HCT116 (cell line): Measurements from ENCODE around the gene TJP2. TPM values are rescaled to one million over a fixed set of nuclear protein-coding genes. Genes with fewer than 3 reads are reported as not detected.

ENCODE experiments used
- ATAC-seq: fragments of 200-7000 bp; cut with Tn5 transposase; 2 replicates; pipeline ENCODE4 v1.9.1; 2020; ENCODE audit warnings: mild to moderate bottlenecking, moderate library complexity
- BruUV-seq: library from RNA; stranded (reverse); fragments of 400-500 nt; replicated peaks from 2 replicates; lab custom pipeline; 2021; lab: Mats Ljungman, UMichigan
- CTCF ChIA-PET: fragments of 300-600 bp; sonication (Branson Sonifier 250); formaldehyde crosslinking; loops from one replicate; lab custom pipeline; 2021; ENCODE audit warnings: antibody characterized with exemption; lab: Charles Lee
- POLR2A ChIA-PET: fragments of 300-600, 350-600 bp; sonication (Branson Sonifier 250); formaldehyde crosslinking; loops from one replicate; lab custom pipeline; 2021; ENCODE audit warnings: antibody characterized with exemption; lab: Charles Lee
- RAD21 ChIA-PET, 2 experiments: fragments of 300-600 bp; sonication (Branson Sonifier 250); formaldehyde crosslinking; loops; one replicate each; lab custom pipeline; 2023; ENCODE audit warnings: low total read pairs in 2 of 2; ENCODE audit not compliant: uncharacterized antibody in 2 of 2, unreplicated experiment in 2 of 2, low non-redundant PET in 1 of 2; lab: Charles Lee
- DNase-seq: peaks from one replicate; pipeline ENCODE4 v3.0.0-alpha.2; 2010; ENCODE audit warnings: low read depth, low spot score
- H2AFZ ChIP-seq: fragments of 200-600 bp; shearing (Covaris generic), sonication (generic); 2 replicates; pipeline ENCODE4 v1.6.1; 2017; ENCODE audit warnings: low read depth, mixed run types, mixed read lengths, antibody characterized with exemption, low read length; ENCODE audit not compliant: poor library complexity, severe bottlenecking
- H3K27ac ChIP-seq: 2 replicates; pipeline ENCODE4 v1.5.1; 2012; ENCODE audit warnings: low read depth, low read length
- H3K27me3 ChIP-seq: fragments of 200-600 bp; sonication (generic); 2 replicates; pipeline ENCODE4 v1.6.1; 2016; ENCODE audit warnings: mixed run types, low read length, mixed read lengths; ENCODE audit not compliant: insufficient read depth
- H3K36me3 ChIP-seq, 2 experiments: fragments of 200-500 bp in 1 of 2; fragments of 200-600 bp in 1 of 2; sonication (Bioruptor generic) in 1 of 2; sonication (generic) in 1 of 2; 2 replicates each; pipeline versions ENCODE4 v1.5.1 to v1.6.1; 2014 to 2016; ENCODE audit warnings: low read length in 2 of 2, inconsistent platforms in 1 of 2, mixed read lengths in 1 of 2, mixed run types in 1 of 2; ENCODE audit not compliant: insufficient read depth in 2 of 2, control insufficient read depth in 1 of 2
- H3K4me1 ChIP-seq, 2 experiments: fragments of 200-600 bp in 1 of 2; sonication (generic) in 1 of 2; 2 replicates each; pipeline versions ENCODE4 v1.5.1 to v1.6.1; 2012 to 2017; ENCODE audit warnings: low read length in 2 of 2, inconsistent platforms in 1 of 2, mild to moderate bottlenecking in 1 of 2, mixed read lengths in 1 of 2, mixed run types in 1 of 2, moderate library complexity in 1 of 2; ENCODE audit not compliant: insufficient read depth in 2 of 2, control insufficient read depth in 1 of 2
- H3K4me2 ChIP-seq: fragments of 200-600 bp; sonication (generic); 2 replicates; pipeline ENCODE4 v1.6.1; 2017; ENCODE audit warnings: mixed run types, low read length, mixed read lengths
- H3K4me3 ChIP-seq, 2 experiments: fragments of 200-600 bp in 1 of 2; sonication (generic) in 1 of 2; replicated peaks in 1 of 2; 2 replicates each; pipeline ENCODE4 v1.5.1; 2011 to 2016; ENCODE audit warnings: low read length in 2 of 2, control low read depth in 1 of 2, low read depth in 1 of 2, mild to moderate bottlenecking in 1 of 2, mixed read lengths in 1 of 2, mixed run types in 1 of 2
- H3K79me2 ChIP-seq: fragments of 200-600 bp; sonication (generic); 2 replicates; pipeline ENCODE4 v1.6.1; 2017; ENCODE audit warnings: mild to moderate bottlenecking, mixed run types, low read length, moderate library complexity, mixed read lengths; ENCODE audit not compliant: insufficient read depth
- H3K9ac ChIP-seq: fragments of 200-600 bp; sonication (generic); 2 replicates; pipeline ENCODE4 v1.6.1; 2016; ENCODE audit warnings: low read length, mixed read lengths
- H3K9me2 ChIP-seq: fragments of 200-600 bp; sonication (generic), shearing (Covaris generic); 2 replicates; pipeline ENCODE4 v1.6.1; 2017; ENCODE audit warnings: mixed run types, mild to moderate bottlenecking, moderate library complexity; ENCODE audit not compliant: insufficient read depth
- H3K9me3 ChIP-seq, 2 experiments: fragments of 200-500 bp in 1 of 2; fragments of 200-600 bp in 1 of 2; sonication (Bioruptor generic) in 1 of 2; sonication (generic) in 1 of 2; 2 replicates each; pipeline ENCODE4 v1.6.1; 2014 to 2017; ENCODE audit warnings: low read length in 2 of 2, mixed read lengths in 2 of 2, inconsistent platforms in 1 of 2, low read depth in 1 of 2, mild to moderate bottlenecking in 1 of 2, mixed run types in 1 of 2, moderate library complexity in 1 of 2; ENCODE audit not compliant: control insufficient read depth in 1 of 2, insufficient read depth in 1 of 2
- H4K20me1 ChIP-seq: fragments of 200-600 bp; sonication (generic), shearing (Covaris generic); 2 replicates; pipeline ENCODE4 v1.6.1; 2017; ENCODE audit warnings: mixed run types, mild to moderate bottlenecking, moderate library complexity; ENCODE audit not compliant: insufficient read depth
- ATF3 ChIP-seq: IDR thresholded peaks from 2 replicates; pipeline ENCODE4 v1.6.1; 2012
- CBX3 ChIP-seq: IDR thresholded peaks from 2 replicates; pipeline ENCODE4 v1.6.1; 2012; ENCODE audit warnings: low read depth
- CEBPB ChIP-seq: IDR thresholded peaks from 2 replicates; pipeline ENCODE4 v1.6.1; 2012; ENCODE audit warnings: low read depth
- CTCF ChIP-seq, 3 experiments: fragments of 200-600 bp in 1 of 3; sonication (generic) in 1 of 3; IDR thresholded peaks in 2 of 3; conservative IDR thresholded peaks in 1 of 3; 2 replicates each; pipeline ENCODE4 v1.5.1; 2012 to 2017; ENCODE audit warnings: low read depth in 2 of 3, low read length in 2 of 3, antibody characterized with exemption in 1 of 3, borderline replicate concordance in 1 of 3, control low read depth in 1 of 3, mild to moderate bottlenecking in 1 of 3, mixed read lengths in 1 of 3, mixed run types in 1 of 3, moderate library complexity in 1 of 3; ENCODE audit not compliant: insufficient read depth in 1 of 3
- EGR1 ChIP-seq: IDR thresholded peaks from 2 replicates; pipeline ENCODE4 v1.6.1; 2012; ENCODE audit warnings: low read depth
- ELF1 ChIP-seq: IDR thresholded peaks from 2 replicates; pipeline ENCODE4 v1.6.1; 2012; ENCODE audit warnings: low read depth, borderline replicate concordance
- EZH2 ChIP-seq: fragments of 200-600 bp; sonication (generic); IDR thresholded peaks from 2 replicates; pipeline ENCODE4 v1.6.1; 2017; ENCODE audit warnings: antibody characterized with exemption, mixed run types
- EZH2phosphoT487 ChIP-seq: fragments of 200-600 bp; IDR thresholded peaks from 2 replicates; pipeline ENCODE4 v1.6.1; 2018; ENCODE audit warnings: antibody characterized with exemption, borderline replicate concordance
- POLR2A ChIP-seq: IDR thresholded peaks from 2 replicates; pipeline ENCODE4 v1.7.0; 2011; ENCODE audit warnings: borderline replicate concordance; ENCODE audit not compliant: insufficient read depth, insufficient read length; ENCODE audit errors: extremely low read depth
- POLR2AphosphoS5 ChIP-seq: IDR thresholded peaks from 2 replicates; pipeline ENCODE4 v1.6.1; 2011; ENCODE audit warnings: mild to moderate bottlenecking, low read depth, low read length, moderate library complexity
- RAD21 ChIP-seq: IDR thresholded peaks from 2 replicates; pipeline ENCODE4 v1.6.1; 2012; ENCODE audit warnings: low read depth, mild to moderate bottlenecking
- SIN3A ChIP-seq: IDR thresholded peaks from 2 replicates; pipeline ENCODE4 v1.6.1; 2012; ENCODE audit warnings: low read depth
- SP1 ChIP-seq: IDR thresholded peaks from 2 replicates; pipeline ENCODE4 v1.6.1; 2012; ENCODE audit warnings: low read depth
- SRF ChIP-seq: IDR thresholded peaks from 2 replicates; pipeline ENCODE4 v1.6.1; 2012; ENCODE audit warnings: low read depth
- TCF7L2 ChIP-seq: IDR thresholded peaks from 2 replicates; pipeline ENCODE4 v1.7.0; 2011; ENCODE audit warnings: borderline replicate concordance, inconsistent platforms; ENCODE audit not compliant: insufficient read depth, insufficient read length; ENCODE audit errors: extremely low read depth
- YY1 ChIP-seq: IDR thresholded peaks from 2 replicates; pipeline ENCODE4 v1.6.1; 2011; ENCODE audit warnings: low read length, low read depth, moderate library complexity, mild to moderate bottlenecking; ENCODE audit not compliant: insufficient replicate concordance; ENCODE audit errors: extremely low read depth
- ZBTB33 ChIP-seq: IDR thresholded peaks from 2 replicates; pipeline ENCODE4 v1.6.1; 2011; ENCODE audit warnings: mild to moderate bottlenecking, low read length, moderate library complexity; ENCODE audit not compliant: insufficient replicate concordance; ENCODE audit errors: extremely low read depth
- ZNF274 ChIP-seq: fragments of 200-500 bp; sonication (Bioruptor generic); IDR thresholded peaks from 2 replicates; pipeline ENCODE4 v1.6.1; 2014; ENCODE audit warnings: mild to moderate bottlenecking, low read depth, low read length, inconsistent platforms
- intact Hi-C: fragments of 100-400 bp; cut with micrococcal nuclease; formaldehyde crosslinking; loops from 2 replicates; pipeline ENCODE4 v1.10.0; 2022
- total RNA-seq: library from RNA; stranded (reverse); gene quantifications from one replicate; pipeline ENCODE4 v1.2.1, GENCODE V29; 2021; ENCODE audit not compliant: unreplicated experiment

TJP2 gene
- total RNA-seq, 1 experiment from 2014 or later, result 39.7 TPM

- no TSS peak for BruUV-seq
- Histone ChIP-seq H3K4me3 (no peak overlapping the region), H3K27me3 (no peaks in the 10 kb centered on the region), H3K4me2 (no peak overlapping the region), H3K27ac (no peak overlapping the region), H3K9me3 (no peaks in the 10 kb centered on the region), H3K9ac (no peak overlapping the region), H4K20me1 (no peaks in the 10 kb centered on the region), H3K36me3 (no peaks in the 10 kb centered on the region; a peak in 2 of 4 replicates), H3K4me1 (no peaks in the 10 kb centered on the region), H3K9me2 (no peaks in the 10 kb centered on the region), H3K79me2 (no peaks in the 10 kb centered on the region; the same call in 1 of the 2 replicates), H2AFZ (no peak overlapping the region)
- ChIA-PET CTCF (interaction anchor here (1.9 kb wide), 1 partner anchor 9 kb away, joined by 12 read pairs; no protein-coding TSS in a partner anchor), RAD21 (no interaction called here), POLR2A (no interaction called here)
- intact Hi-C loops, result no loop called here
- no peak for DNase-seq
- TF ChIP-seq CEBPB (no peak), CBX3 (no peak), EZH2 (no peak), ATF3 (no peak), ELF1 (no peak), SP1 (no peak), EZH2phosphoT487 (no peak), SIN3A (no peak), ZBTB33 (no peak), YY1 (no peak), ZNF274 (no peak), TCF7L2 (no peak), POLR2A (no peak), EGR1 (no peak), CTCF (IDR thresholded peaks at IDR 0.05 in 2 of 3, conservative IDR thresholded peaks at IDR 0.05 in 1 of 3; ENCODE audit: borderline replicate concordance in 1 of 3, insufficient read depth in 1 of 3, low read depth in 2 of 3, low read length in 2 of 3) (no peak), RAD21 (no peak), SRF (no peak), POLR2AphosphoS5 (no peak)
- no peak for ATAC-seq
These were observed 24.7 kb upstream of the TJP2 start for GRCh38 chr9:69149321-69149807.
